Adipocyte (in vitro differentiated cells): ENCODE measurements around the gene SCTR.

Source experiments
- DNase-seq: peaks from one replicate; pipeline ENCODE4 v3.0.0-alpha.2; 2015; ENCODE audit warnings: low read depth
- H3K27me3 ChIP-seq: replicated peaks from 2 replicates; pipeline ENCODE4 v1.7.0; 2013; ENCODE audit warnings: mild to moderate bottlenecking, low read length, moderate library complexity; ENCODE audit not compliant: control insufficient read depth, insufficient read depth
- H3K36me3 ChIP-seq: 2 replicates; pipeline ENCODE4 v1.7.0; 2013; ENCODE audit warnings: low read length, mild to moderate bottlenecking, moderate library complexity; ENCODE audit not compliant: control insufficient read depth, insufficient read depth, severe bottlenecking
- H3K4me1 ChIP-seq: 2 replicates; pipeline ENCODE4 v1.7.0; 2013; ENCODE audit warnings: mild to moderate bottlenecking, low read length, moderate library complexity; ENCODE audit not compliant: control insufficient read depth, insufficient read depth
- H3K4me3 ChIP-seq: 2 replicates; pipeline ENCODE4 v1.7.0; 2013; ENCODE audit warnings: mild to moderate bottlenecking, low read length, moderate library complexity
- H3K9ac ChIP-seq: 2 replicates; pipeline ENCODE4 v1.7.0; 2013; ENCODE audit warnings: mild to moderate bottlenecking, low read length, moderate library complexity
- H3K9me3 ChIP-seq: 2 replicates; pipeline ENCODE4 v1.7.0; 2013; ENCODE audit warnings: mild to moderate bottlenecking, low read length, moderate library complexity; ENCODE audit not compliant: control insufficient read depth

Gene SCTR

GRCh38 chr2:119522671-119523070 is 1.6 kb downstream of the SCTR start:
- Histone ChIP-seq H3K9ac (no peak overlapping the region), H3K27me3 (peaks cover 58% of the 10 kb centered on the region), H3K4me1 (no peaks in the 10 kb centered on the region), H3K36me3 (no peaks in the 10 kb centered on the region), H3K9me3 (no peaks in the 10 kb centered on the region), H3K4me3 (no peak overlapping the region)
- no peak for DNase-seq

- no peaks in the 10 kb centered on the region for H3K4me1 ChIP-seq
- DNase-seq: no peak
- H3K9ac ChIP-seq: no peak overlapping the region
- no peaks in the 10 kb centered on the region for H3K9me3 ChIP-seq
- no peaks in the 10 kb centered on the region for H3K36me3 ChIP-seq
- H3K27me3 ChIP-seq: peaks cover 47% of the 10 kb centered on the region
- H3K4me3 ChIP-seq: no peak overlapping the region
These were observed 2.7 kb downstream of the SCTR start for GRCh38 chr2:119521433-119522050.

GRCh38 chr2:119520696-119521432 is 3.4 kb downstream of the SCTR start:
- no peak overlapping the region for H3K4me3 ChIP-seq
- H3K9me3 ChIP-seq: peaks cover 4% of the 10 kb centered on the region
- DNase-seq: no peak
- no peaks in the 10 kb centered on the region for H3K4me1 ChIP-seq
- H3K36me3 ChIP-seq: no peaks in the 10 kb centered on the region
- peaks cover 42% of the 10 kb centered on the region for H3K27me3 ChIP-seq
- H3K9ac ChIP-seq: no peak overlapping the region

- no peaks in the 10 kb centered on the region for H3K4me1 ChIP-seq
- DNase-seq: no peak
- no peaks in the 10 kb centered on the region for H3K36me3 ChIP-seq
- H3K9me3 ChIP-seq: peaks cover 4% of the 10 kb centered on the region
- H3K27me3 ChIP-seq: peaks cover 27% of the 10 kb centered on the region
- no peak overlapping the region for H3K4me3 ChIP-seq
- no peak overlapping the region for H3K9ac ChIP-seq
These were observed 5.2 kb downstream of the SCTR start for GRCh38 chr2:119519057-119519408.

GRCh38 chr2:119518401-119519056 is 5.8 kb downstream of the SCTR start:
- no peaks in the 10 kb centered on the region for H3K36me3 ChIP-seq
- H3K4me1 ChIP-seq: no peaks in the 10 kb centered on the region
- H3K4me3 ChIP-seq: no peak overlapping the region
- H3K27me3 ChIP-seq: peaks cover 27% of the 10 kb centered on the region
- peaks cover 4% of the 10 kb centered on the region for H3K9me3 ChIP-seq
- H3K9ac ChIP-seq: no peak overlapping the region
- DNase-seq: no peak

GRCh38 chr2:119517433-119517832 is 6.8 kb downstream of the SCTR start:
- no peak overlapping the region for H3K4me3 ChIP-seq
- H3K9me3 ChIP-seq: peaks cover 4% of the 10 kb centered on the region
- peaks cover 22% of the 10 kb centered on the region for H3K27me3 ChIP-seq
- H3K9ac ChIP-seq: no peak overlapping the region
- H3K4me1 ChIP-seq: no peaks in the 10 kb centered on the region
- peak; percentile 24 for DNase-seq
- no peaks in the 10 kb centered on the region for H3K36me3 ChIP-seq

- Histone ChIP-seq H3K4me3 (no peak overlapping the region), H3K9me3 (peaks cover 4% of the 10 kb centered on the region), H3K36me3 (no peaks in the 10 kb centered on the region), H3K4me1 (no peaks in the 10 kb centered on the region), H3K27me3 (peaks cover 23% of the 10 kb centered on the region), H3K9ac (no peak overlapping the region)
- DNase-seq: no peak
These were observed 8.2 kb downstream of the SCTR start for GRCh38 chr2:119516121-119516520.

GRCh38 chr2:119513832-119514231 is 10.5 kb downstream of the SCTR start:
- no peaks in the 10 kb centered on the region for H3K4me1 ChIP-seq
- DNase-seq: no peak
- no peak overlapping the region for H3K4me3 ChIP-seq
- H3K27me3 ChIP-seq: peaks cover 31% of the 10 kb centered on the region
- no peak overlapping the region for H3K9ac ChIP-seq
- H3K9me3 ChIP-seq: peaks cover 4% of the 10 kb centered on the region
- no peaks in the 10 kb centered on the region for H3K36me3 ChIP-seq

GRCh38 chr2:119512946-119513345 is 11.3 kb downstream of the SCTR start:
- Histone ChIP-seq H3K27me3 (peaks cover 25% of the 10 kb centered on the region), H3K4me1 (no peaks in the 10 kb centered on the region)
- DNase-seq: no peak

GRCh38 chr2:119511989-119512388 is 12.3 kb downstream of the SCTR start:
- H3K4me3 ChIP-seq: no peak overlapping the region
- H3K9me3 ChIP-seq: peaks cover 4% of the 10 kb centered on the region
- H3K4me1 ChIP-seq: no peaks in the 10 kb centered on the region
- no peak for DNase-seq
- no peaks in the 10 kb centered on the region for H3K36me3 ChIP-seq
- H3K27me3 ChIP-seq: peaks cover 23% of the 10 kb centered on the region
- no peak overlapping the region for H3K9ac ChIP-seq

More at GRCh38 chr2:119512946-119513345, 11.3 kb downstream of the SCTR start:
- H3K4me3 ChIP-seq: no peak overlapping the region
- H3K9ac ChIP-seq: no peak overlapping the region
- H3K9me3 ChIP-seq: peaks cover 4% of the 10 kb centered on the region
- no peaks in the 10 kb centered on the region for H3K36me3 ChIP-seq

- Histone ChIP-seq H3K27me3 (peaks cover 17% of the 10 kb centered on the region), H3K4me3 (no peak overlapping the region), H3K4me1 (no peaks in the 10 kb centered on the region), H3K36me3 (no peaks in the 10 kb centered on the region), H3K9ac (no peak overlapping the region), H3K9me3 (no peaks in the 10 kb centered on the region)
- DNase-seq: no peak
These were observed 15.5 kb downstream of the SCTR start for GRCh38 chr2:119508756-119509155.
